H1 (cell line): ENCODE measurements around the gene LRWD1. TPM values are rescaled to one million over a fixed set of nuclear protein-coding genes. Genes with fewer than 3 reads are reported as not detected.

Experiments
- CTCF ChIA-PET: fragments of 300-600 bp; sonication (Branson Sonifier 250); formaldehyde crosslinking; loops from one replicate; lab custom pipeline; 2021; ENCODE audit not compliant: partially characterized antibody; lab: Charles Lee
- POLR2A ChIA-PET: fragments of 300-600 bp; sonication (Branson Sonifier 250); formaldehyde crosslinking; loops from one replicate; lab custom pipeline; 2021; ENCODE audit warnings: inconsistent platforms; ENCODE audit not compliant: partially characterized antibody; lab: Charles Lee
- DNase-seq, 2 experiments: peaks; one replicate each; pipeline versions ENCODE4 v3.0.0 to v3.0.0-alpha.2; 2010 to 2022; ENCODE audit warnings: low spot score in 2 of 2, low read depth in 1 of 2, mixed read lengths in 1 of 2
- FAIRE-seq: peaks from 2 replicates; lab custom pipeline; 2011; peaks lifted over from hg19 to GRCh38; lab: Jason Lieb, UNC
- H2AFZ ChIP-seq: 2 replicates; pipeline ENCODE4 v1.8.1; 2012; ENCODE audit warnings: low read length, inconsistent platforms
- H2AK5ac ChIP-seq: 2 replicates; pipeline ENCODE4 v1.6.1; 2013; ENCODE audit warnings: low read depth, low read length
- H2BK120ac ChIP-seq: replicated peaks from 2 replicates; pipeline ENCODE3; 2013; ENCODE audit warnings: low read depth, low read length, inconsistent platforms
- H2BK12ac ChIP-seq: 2 replicates; pipeline ENCODE4 v1.6.1; 2013; ENCODE audit warnings: low read depth, low read length
- H2BK15ac ChIP-seq: 2 replicates; pipeline ENCODE4 v1.6.1; 2013; ENCODE audit warnings: low read length
- H2BK20ac ChIP-seq: 2 replicates; pipeline ENCODE4 v1.6.1; 2013; ENCODE audit warnings: low read length
- H2BK5ac ChIP-seq: 2 replicates; pipeline ENCODE4 v1.6.1; 2013; ENCODE audit warnings: low read depth, low read length
- H3K14ac ChIP-seq: 2 replicates; pipeline ENCODE4 v1.6.1; 2013; ENCODE audit warnings: inconsistent platforms; ENCODE audit not compliant: insufficient read length
- H3K18ac ChIP-seq: 2 replicates; pipeline ENCODE4 v1.6.1; 2013; ENCODE audit warnings: low read length; ENCODE audit errors: extremely low read depth
- H3K23ac ChIP-seq: 2 replicates; pipeline ENCODE4 v1.6.1; 2013; ENCODE audit warnings: inconsistent platforms; ENCODE audit not compliant: insufficient read length
- H3K23me2 ChIP-seq: 2 replicates; pipeline ENCODE4 v1.6.1; 2013; ENCODE audit warnings: low read depth, low read length
- H3K27ac ChIP-seq: 2 replicates; pipeline ENCODE4 v1.6.1; 2011; ENCODE audit warnings: low read depth, low read length, inconsistent platforms
- H3K27me3 ChIP-seq, 4 experiments: replicated peaks in 1 of 4; 1 replicate in 1 of 4; 2 replicates in 3 of 4; pipeline versions ENCODE4 v1.6.1 to v1.8.1; 2011 to 2013; ENCODE audit warnings: low read length in 3 of 4, mild to moderate bottlenecking in 3 of 4, inconsistent platforms in 2 of 4, mixed read lengths in 2 of 4, moderate library complexity in 1 of 4; ENCODE audit not compliant: control insufficient read depth in 3 of 4, insufficient read depth in 3 of 4; ENCODE audit errors: extremely low read depth in 1 of 4
- H3K36me3 ChIP-seq, 4 experiments: 2 replicates each; pipeline versions ENCODE4 v1.6.1 to v1.8.1; 2011 to 2013; ENCODE audit warnings: mild to moderate bottlenecking in 4 of 4, low read length in 3 of 4, moderate library complexity in 2 of 4, control low read depth in 1 of 4, inconsistent platforms in 1 of 4; ENCODE audit not compliant: insufficient read depth in 4 of 4, control insufficient read depth in 2 of 4
- H3K4ac ChIP-seq: replicated peaks from 2 replicates; pipeline ENCODE3; 2013; ENCODE audit warnings: low read length, low read depth, mixed read lengths, inconsistent platforms; ENCODE audit not compliant: insufficient read length
- H3K4me1 ChIP-seq, 4 experiments: replicated peaks in 1 of 4; 1 replicate in 1 of 4; 2 replicates in 3 of 4; pipeline versions ENCODE4 v1.6.1 to v1.8.1; 2011 to 2013; ENCODE audit warnings: low read length in 3 of 4, inconsistent platforms in 2 of 4, mixed read lengths in 1 of 4; ENCODE audit not compliant: insufficient read depth in 4 of 4, control insufficient read depth in 3 of 4
- H3K4me2 ChIP-seq, 2 experiments: 2 replicates each; pipeline versions ENCODE4 v1.6.1 to v1.8.1; 2011 to 2013; ENCODE audit warnings: low read depth in 2 of 2, low read length in 2 of 2, control low read depth in 1 of 2, inconsistent platforms in 1 of 2, mild to moderate bottlenecking in 1 of 2; ENCODE audit not compliant: insufficient read depth in 1 of 2
- H3K4me3 ChIP-seq, 4 experiments: fragments of 200-600, 300-600 bp in 1 of 4; sonication (generic), shearing (Covaris generic), sonication (Bioruptor Twin) in 1 of 4; 2 replicates each; pipeline versions ENCODE4 v1.5.1 to v1.8.1; 2011 to 2016; ENCODE audit warnings: low read length in 4 of 4, low read depth in 3 of 4, control low read depth in 2 of 4, inconsistent platforms in 2 of 4, mild to moderate bottlenecking in 2 of 4, mixed read lengths in 1 of 4, moderate library complexity in 1 of 4; ENCODE audit not compliant: insufficient read depth in 2 of 4; ENCODE audit errors: extremely low read depth in 1 of 4
- H3K56ac ChIP-seq: replicated peaks from 2 replicates; pipeline ENCODE3; 2013; ENCODE audit warnings: low read depth, mild to moderate bottlenecking, mixed read lengths, low read length, inconsistent platforms; ENCODE audit not compliant: insufficient read length
- H3K79me1 ChIP-seq: 2 replicates; pipeline ENCODE4 v1.6.1; 2013; ENCODE audit warnings: low read depth, low read length, control low read depth
- H3K79me2 ChIP-seq, 2 experiments: 2 replicates each; pipeline versions ENCODE4 v1.6.1 to v1.8.1; 2012 to 2013; ENCODE audit warnings: low read length in 2 of 2, mild to moderate bottlenecking in 2 of 2, inconsistent platforms in 1 of 2; ENCODE audit not compliant: insufficient read depth in 2 of 2, control insufficient read depth in 1 of 2
- H3K9ac ChIP-seq, 4 experiments: replicated peaks in 1 of 4; 1 replicate in 1 of 4; 2 replicates in 3 of 4; pipeline versions ENCODE4 v1.6.1 to v1.8.1; 2011 to 2013; ENCODE audit warnings: low read depth in 3 of 4, low read length in 3 of 4, control low read depth in 2 of 4, mild to moderate bottlenecking in 2 of 4, moderate library complexity in 2 of 4, inconsistent platforms in 1 of 4; ENCODE audit errors: extremely low read depth in 1 of 4
- H3K9me3 ChIP-seq, 2 experiments: 2 replicates each; pipeline versions ENCODE4 v1.6.1 to v1.8.1; 2012 to 2013; ENCODE audit warnings: mild to moderate bottlenecking in 2 of 2, moderate library complexity in 2 of 2, control low read depth in 1 of 2, inconsistent platforms in 1 of 2, low read depth in 1 of 2, low read length in 1 of 2, mixed read lengths in 1 of 2; ENCODE audit not compliant: insufficient read depth in 2 of 2
- H4K20me1 ChIP-seq, 2 experiments: replicated peaks in 1 of 2; 2 replicates each; pipeline versions ENCODE3 to v1.8.1; 2011 to 2013; ENCODE audit warnings: inconsistent platforms in 2 of 2, low read length in 2 of 2, mild to moderate bottlenecking in 1 of 2; ENCODE audit not compliant: insufficient read depth in 2 of 2, control insufficient read depth in 1 of 2
- H4K5ac ChIP-seq: 2 replicates; pipeline ENCODE4 v1.6.1; 2013; ENCODE audit warnings: low read length, low read depth, mixed read lengths, inconsistent platforms; ENCODE audit not compliant: insufficient read length
- H4K8ac ChIP-seq: 2 replicates; pipeline ENCODE4 v1.8.0; 2013; ENCODE audit warnings: mild to moderate bottlenecking, moderate library complexity, low read length, inconsistent platforms; ENCODE audit not compliant: insufficient read depth; ENCODE audit errors: extremely low read depth
- H4K91ac ChIP-seq: replicated peaks from 2 replicates; pipeline ENCODE3; 2013; ENCODE audit warnings: low read length, mixed read lengths, inconsistent platforms; ENCODE audit not compliant: insufficient read length
- BACH1 ChIP-seq: IDR thresholded peaks from 2 replicates; pipeline ENCODE4 v1.6.1; 2012; ENCODE audit warnings: low read length, improper control_type of control experiment
- CBX8 ChIP-seq: fragments of 300-800, 300-1000 bp; sonication (generic); IDR thresholded peaks from 2 replicates; pipeline ENCODE4 v1.7.1; 2016; ENCODE audit warnings: low read depth, low read length, borderline replicate concordance
- CEBPB ChIP-seq: IDR thresholded peaks from 2 replicates; pipeline ENCODE4 v1.6.1; 2012; ENCODE audit warnings: low read depth, low read length
- E2F6 ChIP-seq: IDR thresholded peaks from 2 replicates; pipeline ENCODE4 v1.6.1; 2012; ENCODE audit warnings: inconsistent platforms
- EGR1 ChIP-seq: IDR thresholded peaks from 2 replicates; pipeline ENCODE4 v1.6.1; 2011; ENCODE audit warnings: low read depth, low read length, borderline replicate concordance
- GABPA ChIP-seq: IDR thresholded peaks from 2 replicates; pipeline ENCODE4 v1.6.1; 2011; ENCODE audit warnings: mild to moderate bottlenecking, low read length, moderate library complexity, borderline replicate concordance; ENCODE audit not compliant: insufficient read depth
- MAX ChIP-seq: IDR thresholded peaks from 2 replicates; pipeline ENCODE4 v1.6.1; 2012; ENCODE audit warnings: inconsistent platforms
- NANOG ChIP-seq: IDR thresholded peaks from 2 replicates; pipeline ENCODE4 v1.6.1; 2011; ENCODE audit warnings: low read length, low read depth, mild to moderate bottlenecking, inconsistent platforms; ENCODE audit not compliant: insufficient read depth, poor library complexity, severe bottlenecking
- SAP30 ChIP-seq: fragments of 300-600 bp; sonication (generic); IDR thresholded peaks from 2 replicates; pipeline ENCODE4 v1.7.1; 2012; ENCODE audit warnings: low read length, moderate library complexity, mild to moderate bottlenecking, inconsistent platforms; ENCODE audit not compliant: insufficient read depth, insufficient replicate concordance
- TCF12 ChIP-seq: IDR thresholded peaks from 2 replicates; pipeline ENCODE4 v1.6.1; 2011; ENCODE audit warnings: low read depth, mild to moderate bottlenecking, low read length
- USF2 ChIP-seq: IDR thresholded peaks from 2 replicates; pipeline ENCODE4 v1.6.1; 2011; ENCODE audit warnings: low read length, improper control_type of control experiment
- WGBS, 2 experiments: shearing (Covaris generic) in 1 of 2; methylation state at CpG; one replicate each; pipeline versions ENCODE4 v1.1.6 to v1.1.7; 2013 to 2015; ENCODE audit warnings: low lambda C conversion rate in 2 of 2, mixed read lengths in 2 of 2, inconsistent platforms in 1 of 2, low coverage in 1 of 2, missing lambda C conversion rate in 1 of 2; ENCODE audit not compliant: insufficient replicate concordance in 2 of 2, insufficient coverage in 1 of 2, insufficient read length in 1 of 2; ENCODE audit errors: extremely low coverage in 1 of 2, missing lambda C conversion rate in 1 of 2; 5-methylcytosine and 5-hydroxymethylcytosine counted together
- polyA plus RNA-seq, 7 experiments: library from polyadenylated mRNA; depleted of rRNA in 3 of 7; stranded (reverse) in 5 of 7; unstranded in 2 of 7; fragments of >200 nt in 5 of 7; fragments of 200-250 nt in 2 of 7; gene quantifications; 1 replicate in 5 of 7; 2 replicates in 1 of 7; 4 replicates in 1 of 7; pipeline versions ENCODE4 v1.2.1 to v1.2.3, GENCODE V29; 2011 to 2013; ENCODE audit warnings: missing spikeins in 2 of 7, mixed read lengths in 2 of 7
- total RNA-seq: library from RNA; stranded (reverse); fragmentation: NEBNext Ultra II Directional; extraction: Animal tissue kit (Norgen Biotek cat#: 25700); gene quantifications from 2 replicates; pipeline ENCODE4 v1.2.1, GENCODE V29; 2021

Gene LRWD1
- total and polyA plus RNA-seq, 2 of the 8 experiments (the other 6 are each of a cell fraction or from before 2014, with no cell fraction given): 23.4 to 26.8 TPM

GRCh38 chr7:102434039-102434486 lies 30.7 kb upstream of the LRWD1 start:
- no peak for FAIRE-seq
- Histone ChIP-seq H4K5ac (no peak overlapping the region), H2BK5ac (0 out of 2 replicates have a peak overlapping the region, but pooled peaks have one; percentile 35), H3K23me2 (peaks cover 3% of the 10 kb centered on the region; the same call in 1 of the 2 replicates), H3K4me2 (peak overlapping the region; percentile 77 to 85), H4K20me1 (peaks cover 0 to 3% of the 10 kb centered on the region in 2 experiments), H2AFZ (no peak overlapping the region), H3K23ac (no peak overlapping the region), H2BK120ac (no peak overlapping the region), H3K4ac (no peak overlapping the region), H2BK15ac (no peak overlapping the region), H3K4me1 (peaks cover 0 to 8% (median 5%) of the 10 kb centered on the region in 4 experiments; a peak in 5 of 7 replicates), H3K9ac (no peak overlapping the region), H2BK20ac (no peak overlapping the region), H2BK12ac (no peak overlapping the region), H4K91ac (no peak overlapping the region), H2AK5ac (0 out of 2 replicates have a peak overlapping the region, but pooled peaks have one; percentile 70), H3K4me3 (peak overlapping the region; percentile 62 to 78 (median 74)), H4K8ac (no peak overlapping the region), H3K27me3 (no peaks in the 10 kb centered on the region), H3K79me2 (no peaks in the 10 kb centered on the region), H3K9me3 (no peaks in the 10 kb centered on the region), H3K27ac (no peak overlapping the region), H3K79me1 (no peaks in the 10 kb centered on the region), H3K18ac (peak overlapping the region; percentile 32; the same call in 1 of the 2 replicates), H3K36me3 (peaks cover 0 to 2% (median 0%) of the 10 kb centered on the region in 4 experiments; a peak in 2 of 8 replicates), H3K14ac (no peak overlapping the region), H3K56ac (no peak overlapping the region)
- POLR2A ChIA-PET: interaction anchor here (2.3 to 3.6 kb wide), 2 partner anchors 8 to 10 kb away, joined by 8 to 16 read pairs; no protein-coding TSS in a partner anchor
- DNase-seq: no peak
- WGBS, 2 experiments: 75% methylated on average over 5 of the region's 9 CpGs; no CpG with 5 or more reads in 1 of the 2 experiments
- CTCF ChIA-PET: interaction anchor here (0.8 to 0.9 kb wide), 2 partner anchors 20 to 154 kb away, joined by 3 read pairs; no protein-coding TSS in a partner anchor
- no peak for TF ChIP-seq BACH1
- TF ChIP-seq MAX: no peak
- TF ChIP-seq EGR1: no peak
- TF ChIP-seq NANOG: no peak
- TF ChIP-seq GABPA: no peak
- no peak for TF ChIP-seq CEBPB
- TF ChIP-seq TCF12: no peak
- TF ChIP-seq E2F6: no peak
- TF ChIP-seq CBX8: no peak
- no peak for TF ChIP-seq USF2
- no peak for TF ChIP-seq SAP30
